ENCODE measurements around the gene BET1L.

GRCh38 chr11:207208-207862, at the start of gene BET1L, which contains the start of gene RIC8A:
- TF ChIP-seq CTCF (IDR thresholded peaks at IDR 0.05; ENCODE audit: low read depth, low read length) (no peak), POLR2A (IDR thresholded peaks at IDR 0.05; ENCODE audit: extremely low read depth, insufficient read length) (peak; percentile 96), MYC (IDR thresholded peaks at IDR 0.05; ENCODE audit: low read depth, low read length) (peak; percentile 3)
- TF ChIP-seq, protein P1, sequence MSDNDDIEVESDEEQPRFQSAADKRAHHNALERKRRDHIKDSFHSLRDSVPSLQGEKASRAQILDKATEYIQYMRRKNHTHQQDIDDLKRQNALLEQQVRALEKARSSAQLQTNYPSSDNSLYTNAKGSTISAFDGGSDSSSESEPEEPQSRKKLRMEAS (IDR thresholded peaks at IDR 0.05; ENCODE audit: low read depth, low read length): peak; percentile 39

Data from NB4 (cell line).